ENCODE results near the gene NT5E. TPM values are rescaled to one million over a fixed set of nuclear protein-coding genes. Genes with fewer than 3 reads are reported as not detected.

Gene NT5E
- polyA plus RNA-seq, 1 of the 3 experiments (the other 2 are of a cell fraction) = 443 TPM

DNA sequence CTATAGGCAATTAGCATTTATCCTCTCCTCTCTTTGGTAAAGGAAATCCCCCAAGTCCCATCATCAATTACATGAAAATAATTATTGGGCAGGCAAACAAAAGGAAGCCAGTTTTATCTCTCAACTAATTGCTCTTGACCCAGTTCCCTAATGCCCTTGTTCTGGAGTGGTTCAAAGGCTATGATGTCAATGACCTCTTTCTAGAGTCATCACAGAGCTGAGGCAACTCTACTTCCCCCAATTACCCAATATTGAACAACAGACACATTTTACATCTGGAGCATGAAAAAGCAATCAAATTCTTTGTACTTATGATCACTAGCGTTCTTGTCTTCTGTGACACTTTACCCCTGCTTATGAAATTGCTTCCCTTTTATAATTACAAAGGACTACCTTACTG, 43.5 kb downstream of the NT5E start:
- H3K27ac ChIP-seq (ENCODE audit: low read depth in 2 of 2, low read length in 1 of 2) = peak overlapping the region in 1 of 2 experiments; percentile 9; a peak in 1 of 4 replicates
- H3K4me3 ChIP-seq (ENCODE audit: low read depth in 2 of 2, low read length in 1 of 2) = no peak overlapping the region
- WGBS (ENCODE audit: low lambda C conversion rate) = 100% methylated on average over 1 of the region's 1 CpG
- peaks cover 3 to 11% of the 10 kb centered on the region in 2 experiments; a peak in 3 of 4 replicates for H3K4me1 ChIP-seq (ENCODE audit: control insufficient read depth in 1 of 2, insufficient read depth in 2 of 2, low read depth in 1 of 2, low read length in 1 of 2)
- POLR2A ChIA-PET = no interaction called here
- no peak overlapping the region for H3K9ac ChIP-seq
- no peak overlapping the region for H2AFZ ChIP-seq (ENCODE audit: low read depth)
- no peaks in the 10 kb centered on the region for H4K20me1 ChIP-seq (ENCODE audit: insufficient read depth)
- no peaks in the 10 kb centered on the region for H3K79me2 ChIP-seq (ENCODE audit: insufficient read depth)
- peaks cover 83% of the 10 kb centered on the region for H3F3A ChIP-seq (replicated peaks; ENCODE audit: insufficient read depth)
- TF ChIP-seq REST (IDR thresholded peaks at IDR 0.05; ENCODE audit: low read depth, low read length) (no peak), PBX3 (IDR thresholded peaks at IDR 0.05) (no peak), ELF1 (IDR thresholded peaks at IDR 0.05) (no peak), TEAD4 (IDR thresholded peaks at IDR 0.05; ENCODE audit: borderline replicate concordance, insufficient read depth) (no peak), FOSL2 (IDR thresholded peaks at IDR 0.05; ENCODE audit: borderline replicate concordance, low read depth) (no peak), SMC3 (IDR thresholded peaks at IDR 0.05; ENCODE audit: low read depth, low read length) (no peak)
- H3K36me3 ChIP-seq (replicated peaks in 1 of 2; ENCODE audit: control insufficient read depth in 1 of 2, insufficient read depth in 2 of 2, low read length in 1 of 2) = peaks cover 60 to 74% of the 10 kb centered on the region in 2 experiments
- DNase-seq = no peak
- CTCF ChIA-PET = interaction anchor here (1.2 to 5.2 kb wide), 5 partner anchors 10 to 138 kb away, joined by 3 to 53 read pairs (median 4); no protein-coding TSS in a partner anchor
- no peaks in the 10 kb centered on the region for H3K27me3 ChIP-seq (ENCODE audit: insufficient read depth)
- no peaks in the 10 kb centered on the region for H3K9me3 ChIP-seq
- H3K9me2 ChIP-seq = no peaks in the 10 kb centered on the region
- H3K4me2 ChIP-seq = no peak overlapping the region

GRCh38 chr6:85494547-85495536, 45.0 kb downstream of the NT5E start:
- H3K9me2 ChIP-seq = no peaks in the 10 kb centered on the region
- peaks cover 90% of the 10 kb centered on the region for H3F3A ChIP-seq (replicated peaks; ENCODE audit: insufficient read depth)
- peaks cover 49 to 68% of the 10 kb centered on the region in 2 experiments for H3K36me3 ChIP-seq (replicated peaks in 1 of 2; ENCODE audit: control insufficient read depth in 1 of 2, insufficient read depth in 2 of 2, low read length in 1 of 2)
- H3K27ac ChIP-seq (ENCODE audit: low read depth in 2 of 2, low read length in 1 of 2) = peak overlapping the region in 1 of 2 experiments; percentile 58; a peak in 1 of 4 replicates
- CTCF ChIA-PET = interaction anchor here (1.2 to 5.2 kb wide), 3 partner anchors 11 to 140 kb away, joined by 3 to 53 read pairs (median 7); no protein-coding TSS in a partner anchor
- DNase-seq = no peak
- peaks cover 3 to 11% of the 10 kb centered on the region in 2 experiments; a peak in 3 of 4 replicates for H3K4me1 ChIP-seq (ENCODE audit: control insufficient read depth in 1 of 2, insufficient read depth in 2 of 2, low read depth in 1 of 2, low read length in 1 of 2)
- no peak overlapping the region for H3K9ac ChIP-seq
- no peaks in the 10 kb centered on the region for H3K9me3 ChIP-seq
- H3K4me2 ChIP-seq = no peak overlapping the region
- H3K27me3 ChIP-seq (ENCODE audit: insufficient read depth) = no peaks in the 10 kb centered on the region
- no peak overlapping the region for H2AFZ ChIP-seq (ENCODE audit: low read depth)
- no peak overlapping the region for H3K4me3 ChIP-seq (ENCODE audit: low read depth in 2 of 2, low read length in 1 of 2)
- no peak for TF ChIP-seq RCOR1 (IDR thresholded peaks at IDR 0.05; ENCODE audit: low read length)
- TF ChIP-seq ZBTB33 (IDR thresholded peaks at IDR 0.05; ENCODE audit: borderline replicate concordance, low read depth) = no peak
- TF ChIP-seq RFX5 (IDR thresholded peaks at IDR 0.05; ENCODE audit: low read length) = no peak
- peak; percentile 9; the same call in 1 of the 2 replicates for TF ChIP-seq POLR2AphosphoS5 (IDR thresholded peaks at IDR 0.05; ENCODE audit: low read depth, low read length)
- no peak for TF ChIP-seq GATA2 (CRISPR knock-in tag; IDR thresholded peaks at IDR 0.05)
- no peak for TF ChIP-seq MAX (IDR thresholded peaks at IDR 0.05; ENCODE audit: low read depth)
- no peak for TF ChIP-seq NRF1 (IDR thresholded peaks at IDR 0.05; ENCODE audit: low read depth, low read length)
- no peak for TF ChIP-seq CHD2 (IDR thresholded peaks at IDR 0.05; ENCODE audit: low read length, partially characterized antibody)
- WGBS (ENCODE audit: low lambda C conversion rate) = 75% methylated on average over 5 of the region's 5 CpGs
- no peaks in the 10 kb centered on the region for H3K79me2 ChIP-seq (ENCODE audit: insufficient read depth)
- POLR2A ChIA-PET = no interaction called here
- H4K20me1 ChIP-seq (ENCODE audit: insufficient read depth) = no peaks in the 10 kb centered on the region
